HG03097 (cell line): ENCODE measurements around the gene MBTPS2.
"Not testable (repeated sequence)": the region's sequence is repeated elsewhere in the genome, so short reads cannot be mapped to it uniquely, and the experiment has no call there.

Source experiments
- ATAC-seq: cut with Tn5 transposase; IDR thresholded peaks from one replicate; pipeline ENCODE4 v1.9.1; 2021; ENCODE audit not compliant: unreplicated experiment, low FRiP score

MBTPS2 gene

GRCh38 chrX:21839334-21840192 is at the start of gene MBTPS2:
Gene MBTPS2, plus strand, starts transcription at chrX:21839617. Its CDS starts 118 bp downstream, at chrX:21839735.
- ATAC-seq: peak; percentile 82

- no peak for ATAC-seq
These were observed 40.7 kb upstream of the MBTPS2 start for GRCh38 chrX:21798677-21799219.

- ATAC-seq: no peak
These were observed 39.6 kb upstream of the MBTPS2 start for GRCh38 chrX:21799767-21800166.

- ATAC-seq: no peak
These were observed 39.1 kb upstream of the MBTPS2 start for GRCh38 chrX:21800344-21800770.

GRCh38 chrX:21802054-21802670 is 37.3 kb upstream of the MBTPS2 start:
- no peak for ATAC-seq

GRCh38 chrX:21802839-21803238 is 36.6 kb upstream of the MBTPS2 start:
- ATAC-seq: no peak

GRCh38 chrX:21806691-21807090 is 32.7 kb upstream of the MBTPS2 start:
- ATAC-seq: no peak

GRCh38 chrX:21811832-21812231 is 27.6 kb upstream of the MBTPS2 start:
- no peak for ATAC-seq

GRCh38 chrX:21812628-21813027 is 26.8 kb upstream of the MBTPS2 start:
- ATAC-seq: no peak

GRCh38 chrX:21813612-21814368 is 25.6 kb upstream of the MBTPS2 start:
- ATAC-seq: no peak

- no peak for ATAC-seq
These were observed 23.3 kb upstream of the MBTPS2 start for GRCh38 chrX:21816136-21816535.

GRCh38 chrX:21820170-21820569 is 19.2 kb upstream of the MBTPS2 start:
- ATAC-seq: not testable (repeated sequence)

- no peak for ATAC-seq
These were observed 17.5 kb upstream of the MBTPS2 start for GRCh38 chrX:21821875-21822274.

- no peak for ATAC-seq
These were observed 7.9 kb upstream of the MBTPS2 start for GRCh38 chrX:21831496-21831895.

- ATAC-seq: no peak
These were observed 2.4 kb upstream of the MBTPS2 start for GRCh38 chrX:21837056-21837455.

- ATAC-seq: no peak
These were observed 482 bp upstream of the MBTPS2 start for GRCh38 chrX:21838937-21839333.

GRCh38 chrX:21840193-21840545 is 752 bp downstream of the MBTPS2 start:
- ATAC-seq: no peak

- ATAC-seq: no peak
These were observed 3.8 kb downstream of the MBTPS2 start for GRCh38 chrX:21843179-21843578.

GRCh38 chrX:21845096-21845495 is 5.7 kb downstream of the MBTPS2 start:
- no peak for ATAC-seq

- no peak for ATAC-seq
These were observed 7.9 kb downstream of the MBTPS2 start for GRCh38 chrX:21847342-21847741.

- ATAC-seq: no peak
These were observed 14.2 kb downstream of the MBTPS2 start for GRCh38 chrX:21853578-21853977.
